Measurements from ENCODE around the gene DNAJC5.
A peak's percentile ranks its signal among the peaks of the same experiment; 100 is the strongest.
"Not testable (repeated sequence)": the region's sequence is repeated elsewhere in the genome, so short reads cannot be mapped to it uniquely, and the experiment has no call there.

DNAJC5 gene

GRCh38 chr20:63969838-63970713 is 75.2 kb downstream of the DNAJC5 start, which contains the start of gene ZNF512B:
TSS of gene ZNF512B (minus strand) at chr20:63969930. CDS start at chr20:63967950, 1,980 bp downstream.
- peak; percentile 64 to 72 for DNase-seq

- DNase-seq = no peak
Measured at GRCh38 chr20:63970714-63971431, 75.9 kb downstream of the DNAJC5 start.

GRCh38 chr20:63971960-63972311 is 77.0 kb downstream of the DNAJC5 start:
- DNase-seq = not testable (repeated sequence)

- DNase-seq = no peak
Measured at GRCh38 chr20:63972312-63973159, 77.6 kb downstream of the DNAJC5 start.

- DNase-seq = no peak
Measured at GRCh38 chr20:63973160-63973479, 78.2 kb downstream of the DNAJC5 start.

GRCh38 chr20:63973636-63974401 is 78.9 kb downstream of the DNAJC5 start:
- DNase-seq = peak; percentile 74 to 89

- peak; percentile 92 to 94 for DNase-seq
Measured at GRCh38 chr20:63974402-63975200, 79.7 kb downstream of the DNAJC5 start.

- not testable (repeated sequence) for DNase-seq
Measured at GRCh38 chr20:63976511-63976910, 81.6 kb downstream of the DNAJC5 start.

- DNase-seq = no peak
Measured at GRCh38 chr20:63976980-63977738, 82.2 kb downstream of the DNAJC5 start.

GRCh38 chr20:63977739-63978276 is 82.9 kb downstream of the DNAJC5 start:
- no peak for DNase-seq

- DNase-seq = peak; percentile 94 to 96
Measured at GRCh38 chr20:63978319-63979228, 83.6 kb downstream of the DNAJC5 start.

GRCh38 chr20:63979229-63979556 is 84.3 kb downstream of the DNAJC5 start:
- no peak for DNase-seq

GRCh38 chr20:63979557-63980316 is 84.8 kb downstream of the DNAJC5 start, which contains the start of gene SAMD10:
TSS of gene SAMD10 (minus strand) at chr20:63979642. CDS start at chr20:63979467, 175 bp downstream.
- peak; percentile 77 to 81 for DNase-seq

- no peak for DNase-seq
Measured at GRCh38 chr20:63980317-63980805, 85.4 kb downstream of the DNAJC5 start.

GRCh38 chr20:63980806-63981728 is 86.1 kb downstream of the DNAJC5 start, which contains the start of gene PRPF6:
TSS of gene PRPF6 (plus strand) at chr20:63981132. CDS start at chr20:63981246, 114 bp downstream.
- peak; percentile 99 to 100 for DNase-seq

- DNase-seq = no peak
Measured at GRCh38 chr20:63982937-63983336, 88.0 kb downstream of the DNAJC5 start.

All from SHP77 (cell line).